Measurements from ENCODE around the gene CFTR.
"Not testable (repeated sequence)": the region's sequence is repeated elsewhere in the genome, so short reads cannot be mapped to it uniquely, and the experiment has no call there.

The CFTR gene

DNA sequence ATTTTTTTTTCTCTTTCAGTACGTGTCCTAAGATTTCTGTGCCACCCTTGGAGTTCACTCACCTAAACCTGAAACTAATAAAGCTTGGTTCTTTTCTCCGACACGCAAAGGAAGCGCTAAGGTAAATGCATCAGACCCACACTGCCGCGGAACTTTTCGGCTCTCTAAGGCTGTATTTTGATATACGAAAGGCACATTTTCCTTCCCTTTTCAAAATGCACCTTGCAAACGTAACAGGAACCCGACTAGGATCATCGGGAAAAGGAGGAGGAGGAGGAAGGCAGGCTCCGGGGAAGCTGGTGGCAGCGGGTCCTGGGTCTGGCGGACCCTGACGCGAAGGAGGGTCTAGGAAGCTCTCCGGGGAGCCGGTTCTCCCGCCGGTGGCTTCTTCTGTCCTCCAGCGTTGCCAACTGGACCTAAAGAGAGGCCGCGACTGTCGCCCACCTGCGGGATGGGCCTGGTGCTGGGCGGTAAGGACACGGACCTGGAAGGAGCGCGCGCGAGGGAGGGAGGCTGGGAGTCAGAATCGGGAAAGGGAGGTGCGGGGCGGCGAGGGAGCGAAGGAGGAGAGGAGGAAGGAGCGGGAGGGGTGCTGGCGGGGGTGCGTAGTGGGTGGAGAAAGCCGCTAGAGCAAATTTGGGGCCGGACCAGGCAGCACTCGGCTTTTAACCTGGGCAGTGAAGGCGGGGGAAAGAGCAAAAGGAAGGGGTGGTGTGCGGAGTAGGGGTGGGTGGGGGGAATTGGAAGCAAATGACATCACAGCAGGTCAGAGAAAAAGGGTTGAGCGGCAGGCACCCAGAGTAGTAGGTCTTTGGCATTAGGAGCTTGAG, at the start of gene CFTR:
TSS of gene CFTR (plus strand) at position 801 of the 830 bp plus-strand sequence. CDS start 70 bp downstream, outside the sequence.
- Histone ChIP-seq H3K9ac (ENCODE audit: low read depth, low read length) (peak within 1 kb of the TSS; percentile 81), H3K36me3 (ENCODE audit: insufficient read depth, low read length) (no peaks in the 10 kb centered on the region), H3K9me3 (ENCODE audit: control insufficient read depth, insufficient read depth, low read length) (no peaks in the 10 kb centered on the region; the same call in 1 of the 2 replicates), H3K4me1 (ENCODE audit: insufficient read depth, low read length) (0 out of 2 replicates have a peak, but pooled peaks cover 5% of the 10 kb centered on the region)

DNA sequence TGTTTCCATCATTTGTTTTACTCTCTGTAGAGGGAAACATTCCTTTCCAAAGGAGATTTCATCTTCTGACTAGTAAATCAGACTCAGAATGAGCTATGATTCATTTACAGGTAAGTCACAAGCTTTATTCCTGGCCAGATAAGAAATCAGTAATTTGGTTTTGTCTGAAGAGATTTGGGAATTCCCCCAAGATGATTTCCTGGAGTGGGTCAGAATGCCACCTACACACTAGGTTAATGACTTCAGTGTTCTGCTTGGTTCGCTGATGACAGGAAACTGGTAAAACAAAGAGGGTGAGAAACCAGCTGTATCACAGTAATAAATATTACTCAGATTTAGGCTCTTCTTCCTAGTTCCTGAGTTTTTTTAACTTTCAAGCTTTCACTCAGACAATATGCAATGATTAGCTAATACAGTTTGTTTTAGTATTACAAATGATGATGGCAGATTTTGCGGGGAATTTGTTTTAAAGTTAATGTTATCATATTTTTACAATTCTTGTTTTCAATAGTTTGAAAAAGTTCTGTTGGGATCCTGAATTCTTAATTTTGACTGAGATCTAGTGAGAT, 44.3 kb upstream of the CFTR start:
- no peak overlapping the region for H3K9ac ChIP-seq (ENCODE audit: low read depth, low read length)
- H3K9me3 ChIP-seq (ENCODE audit: control insufficient read depth, insufficient read depth, low read length): no peaks in the 10 kb centered on the region
- no peaks in the 10 kb centered on the region; the same call in 1 of the 2 replicates for H3K4me1 ChIP-seq (ENCODE audit: insufficient read depth, low read length)
- no peaks in the 10 kb centered on the region for H3K36me3 ChIP-seq (ENCODE audit: insufficient read depth, low read length)

DNA sequence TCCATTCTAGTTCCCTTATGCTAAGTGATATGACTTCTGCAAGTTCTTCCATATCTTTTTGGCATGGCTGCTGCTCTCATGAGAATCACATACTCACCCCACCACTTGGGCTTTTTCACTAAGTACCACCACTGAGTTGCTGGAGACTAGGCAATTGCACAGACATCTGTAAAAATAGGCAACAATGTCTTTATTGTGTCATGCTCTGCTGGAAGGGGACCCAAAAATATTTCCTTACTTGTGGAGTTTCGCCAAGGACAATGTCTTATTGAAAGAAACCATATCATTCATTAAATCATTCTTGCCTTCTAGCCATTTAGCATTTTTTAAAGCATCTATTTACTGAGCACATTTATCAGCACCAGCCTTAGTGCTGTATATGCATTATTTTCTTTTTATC, 35.2 kb upstream of the CFTR start:
- H3K36me3 ChIP-seq (ENCODE audit: insufficient read depth, low read length): no peaks in the 10 kb centered on the region
- H3K4me1 ChIP-seq (ENCODE audit: insufficient read depth, low read length): no peaks in the 10 kb centered on the region
- H3K9me3 ChIP-seq (ENCODE audit: control insufficient read depth, insufficient read depth, low read length): no peaks in the 10 kb centered on the region; the same call in 1 of the 2 replicates
- H3K9ac ChIP-seq (ENCODE audit: low read depth, low read length): no peak overlapping the region

DNA sequence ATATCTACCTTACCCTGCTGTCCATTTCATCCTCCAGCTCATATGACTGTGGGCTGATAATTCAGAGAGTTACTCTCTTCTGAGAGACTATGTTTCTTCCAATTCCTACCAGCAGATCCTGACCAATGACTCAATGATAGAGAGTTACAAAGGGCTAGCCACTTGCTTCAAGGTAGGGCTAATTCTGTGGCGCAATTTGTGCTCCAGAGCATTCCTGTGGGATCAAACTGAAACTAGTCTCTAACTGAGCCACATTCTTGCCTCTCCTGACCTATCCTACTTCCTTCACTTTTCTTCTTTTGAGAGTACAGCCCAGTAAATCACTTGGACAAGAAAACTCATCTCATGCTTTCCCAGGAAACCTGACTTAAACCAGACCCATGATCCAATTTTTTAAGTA, 34.6 kb upstream of the CFTR start:
- Histone ChIP-seq H3K9ac (ENCODE audit: low read depth, low read length) (no peak overlapping the region), H3K36me3 (ENCODE audit: insufficient read depth, low read length) (no peaks in the 10 kb centered on the region), H3K9me3 (ENCODE audit: control insufficient read depth, insufficient read depth, low read length) (no peaks in the 10 kb centered on the region; the same call in 1 of the 2 replicates), H3K4me1 (ENCODE audit: insufficient read depth, low read length) (no peaks in the 10 kb centered on the region)

DNA sequence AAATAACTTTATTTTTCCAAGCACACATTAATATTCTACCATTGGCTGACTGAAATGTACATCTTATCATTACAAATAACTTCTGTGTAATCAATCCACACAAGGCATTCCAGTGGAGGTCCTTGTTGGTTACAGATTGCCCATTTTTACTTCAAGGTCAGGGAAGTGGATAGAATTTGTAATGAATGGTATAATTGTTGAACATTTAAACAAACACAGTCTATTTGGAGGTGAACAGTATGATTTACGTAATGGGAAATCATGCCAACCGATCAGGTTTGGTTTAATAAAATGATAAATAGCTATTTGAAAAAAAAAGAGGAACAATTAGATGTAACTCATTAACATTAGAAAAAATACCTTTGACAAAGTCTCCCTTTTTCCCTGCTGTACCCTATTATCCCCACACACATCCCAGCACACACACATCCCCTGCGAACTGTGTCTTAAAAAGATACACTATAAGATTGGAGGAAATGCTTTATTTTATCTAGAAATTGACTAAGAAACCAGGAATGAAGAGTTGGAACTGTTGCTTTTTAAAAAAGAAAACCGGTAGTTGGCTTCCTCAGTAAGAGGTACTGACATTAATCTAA, 33.5 kb upstream of the CFTR start:
- no peaks in the 10 kb centered on the region for H3K4me1 ChIP-seq (ENCODE audit: insufficient read depth, low read length)
- H3K9me3 ChIP-seq (ENCODE audit: control insufficient read depth, insufficient read depth, low read length): no peaks in the 10 kb centered on the region

DNA sequence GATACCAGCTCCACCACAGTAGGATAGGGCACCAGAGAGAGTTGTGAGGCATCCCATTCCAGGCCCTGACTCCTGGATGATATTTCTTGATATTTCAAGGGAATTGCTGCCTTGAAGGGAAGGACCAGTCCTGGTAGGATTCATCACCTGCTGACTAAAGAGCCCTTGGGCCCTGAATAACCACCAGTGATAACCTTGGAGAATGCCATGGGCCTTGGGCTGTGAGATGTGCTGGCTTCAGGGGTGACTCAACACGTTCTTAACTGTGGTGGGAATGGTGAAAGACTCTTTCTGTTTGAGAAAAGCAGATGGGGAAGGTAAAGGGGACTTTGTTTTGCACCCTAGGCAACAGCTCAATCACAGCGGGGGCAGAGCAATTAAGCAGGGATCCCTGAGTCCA, 31.2 kb upstream of the CFTR start:
- H3K4me1 ChIP-seq (ENCODE audit: insufficient read depth, low read length): no peaks in the 10 kb centered on the region
- H3K9ac ChIP-seq (ENCODE audit: low read depth, low read length): no peak overlapping the region
- H3K9me3 ChIP-seq (ENCODE audit: control insufficient read depth, insufficient read depth, low read length): no peaks in the 10 kb centered on the region
- no peaks in the 10 kb centered on the region for H3K36me3 ChIP-seq (ENCODE audit: insufficient read depth, low read length)

More for the DNA sequence above, 33.5 kb upstream of the CFTR start:
- H3K9ac ChIP-seq (ENCODE audit: low read depth, low read length): no peak overlapping the region
- H3K36me3 ChIP-seq (ENCODE audit: insufficient read depth, low read length): no peaks in the 10 kb centered on the region

DNA sequence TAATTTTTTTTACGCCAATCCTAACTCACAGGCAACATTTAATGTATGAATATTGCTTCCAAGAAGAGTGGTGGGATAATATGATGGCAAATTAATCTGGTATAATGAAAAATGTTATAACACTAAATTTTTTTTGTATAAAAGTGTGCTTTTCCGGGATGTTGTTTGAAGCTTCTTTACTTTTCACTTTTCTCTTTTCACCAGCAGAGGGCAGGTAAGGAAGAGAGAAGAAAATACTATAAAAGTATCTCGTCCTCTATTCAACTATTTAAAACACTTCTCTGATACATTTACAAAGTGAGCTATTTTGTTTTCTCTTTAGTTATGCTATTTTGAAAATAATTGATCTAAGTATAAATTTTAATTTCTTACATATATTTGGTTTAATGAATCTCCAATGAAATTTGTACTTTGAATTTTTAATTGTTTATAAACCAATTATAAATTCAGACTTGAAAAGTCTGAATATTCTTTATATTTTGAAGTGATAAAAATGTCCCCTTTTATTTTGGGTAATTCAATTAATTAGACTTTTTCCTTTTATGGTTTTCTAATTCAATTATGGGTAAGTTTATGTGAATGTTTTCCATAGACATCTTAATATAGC, 20.7 kb upstream of the CFTR start:
- Histone ChIP-seq H3K36me3 (ENCODE audit: insufficient read depth, low read length) (no peaks in the 10 kb centered on the region), H3K4me1 (ENCODE audit: insufficient read depth, low read length) (no peaks in the 10 kb centered on the region), H3K9ac (ENCODE audit: low read depth, low read length) (no peak overlapping the region), H3K9me3 (ENCODE audit: control insufficient read depth, insufficient read depth, low read length) (no peaks in the 10 kb centered on the region)

DNA sequence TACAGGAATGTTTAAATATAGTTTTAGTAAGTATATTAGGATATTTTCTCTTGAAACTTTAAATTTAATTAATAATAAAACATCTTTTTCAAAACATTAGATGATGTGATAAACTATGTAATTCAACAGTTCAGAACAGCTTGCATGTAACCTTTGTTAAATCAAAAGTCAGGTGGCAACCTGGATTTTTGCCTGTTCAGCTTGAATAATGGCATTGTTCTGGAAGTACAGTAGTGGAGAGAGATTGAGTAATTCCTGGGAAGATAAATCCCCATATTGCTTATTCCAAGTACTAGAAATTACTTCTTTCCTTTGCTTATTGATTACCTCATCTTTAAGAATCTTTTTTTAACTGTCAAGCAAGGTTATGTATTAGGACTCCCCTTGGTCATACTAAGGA, 20.1 kb upstream of the CFTR start:
- no peaks in the 10 kb centered on the region for H3K4me1 ChIP-seq (ENCODE audit: insufficient read depth, low read length)
- H3K9me3 ChIP-seq (ENCODE audit: control insufficient read depth, insufficient read depth, low read length): no peaks in the 10 kb centered on the region
- H3K36me3 ChIP-seq (ENCODE audit: insufficient read depth, low read length): no peaks in the 10 kb centered on the region
- H3K9ac ChIP-seq (ENCODE audit: low read depth, low read length): no peak overlapping the region

DNA sequence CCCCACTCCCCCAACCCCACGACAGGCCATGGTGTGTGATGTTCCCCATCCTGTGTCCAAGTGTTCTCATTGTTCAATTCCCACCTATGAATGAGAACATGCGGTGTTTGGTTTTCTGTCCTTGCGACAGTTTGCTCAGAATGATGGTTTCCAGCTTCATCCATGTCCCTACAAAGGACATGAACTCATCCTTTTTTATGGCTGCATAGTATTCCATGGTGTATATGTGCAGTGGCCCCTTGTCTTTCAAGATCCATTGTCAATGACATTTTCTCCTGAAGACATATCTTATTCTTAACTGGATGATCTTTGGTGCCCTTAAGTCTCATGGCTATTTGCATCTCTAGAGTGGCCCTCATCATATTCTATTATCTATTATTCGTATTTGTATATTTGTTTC, 19.0 kb upstream of the CFTR start:
- H3K4me1 ChIP-seq (ENCODE audit: insufficient read depth, low read length); H3K36me3 ChIP-seq (ENCODE audit: insufficient read depth, low read length); H3K9ac ChIP-seq (ENCODE audit: low read depth, low read length); H3K9me3 ChIP-seq (ENCODE audit: control insufficient read depth, insufficient read depth, low read length): not testable (repeated sequence)

DNA sequence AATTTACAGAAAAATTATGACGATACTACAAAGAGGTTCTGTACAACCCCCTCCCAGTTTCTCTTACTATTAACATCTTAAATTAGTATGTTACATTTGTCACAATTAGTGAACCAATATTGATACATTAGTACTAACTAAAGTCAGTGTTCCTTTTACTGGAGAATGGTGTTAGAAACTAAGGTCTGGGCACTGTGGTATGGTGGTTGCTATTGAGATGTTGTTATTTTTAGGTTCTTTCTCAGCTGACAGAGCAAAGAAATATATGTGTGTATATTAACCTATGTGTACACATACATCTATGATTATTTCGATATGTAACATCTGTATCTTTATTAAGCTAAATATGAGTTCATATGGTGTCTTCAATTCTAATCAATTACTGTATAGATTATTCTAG, 11.7 kb upstream of the CFTR start:
- Histone ChIP-seq H3K36me3 (ENCODE audit: insufficient read depth, low read length) (no peaks in the 10 kb centered on the region), H3K4me1 (ENCODE audit: insufficient read depth, low read length) (no peaks in the 10 kb centered on the region), H3K9ac (ENCODE audit: low read depth, low read length) (no peak overlapping the region), H3K9me3 (ENCODE audit: control insufficient read depth, insufficient read depth, low read length) (no peaks in the 10 kb centered on the region)

DNA sequence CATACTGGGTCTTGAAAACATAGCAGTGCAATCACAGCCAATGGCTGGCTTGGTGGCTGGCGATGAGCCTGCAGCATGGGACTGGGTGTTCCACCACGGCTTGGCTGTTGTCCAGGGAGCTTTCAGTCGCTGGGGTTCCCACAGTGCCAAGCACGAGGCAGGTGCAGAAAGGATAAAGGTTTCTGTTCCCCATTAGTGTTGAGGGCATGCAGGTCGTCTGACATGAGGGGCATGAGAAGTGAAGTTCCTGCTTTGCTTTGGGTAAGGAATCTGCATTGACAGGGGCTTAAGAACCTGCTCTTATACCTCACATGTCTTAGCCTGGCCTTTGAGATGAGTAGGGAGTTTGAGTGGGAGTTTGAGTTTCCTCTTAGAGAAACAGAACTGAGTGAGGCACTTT, 9.0 kb upstream of the CFTR start:
- H3K9me3 ChIP-seq (ENCODE audit: control insufficient read depth, insufficient read depth, low read length): no peaks in the 10 kb centered on the region
- no peaks in the 10 kb centered on the region for H3K4me1 ChIP-seq (ENCODE audit: insufficient read depth, low read length)
- no peak overlapping the region for H3K9ac ChIP-seq (ENCODE audit: low read depth, low read length)
- H3K36me3 ChIP-seq (ENCODE audit: insufficient read depth, low read length): no peaks in the 10 kb centered on the region

DNA sequence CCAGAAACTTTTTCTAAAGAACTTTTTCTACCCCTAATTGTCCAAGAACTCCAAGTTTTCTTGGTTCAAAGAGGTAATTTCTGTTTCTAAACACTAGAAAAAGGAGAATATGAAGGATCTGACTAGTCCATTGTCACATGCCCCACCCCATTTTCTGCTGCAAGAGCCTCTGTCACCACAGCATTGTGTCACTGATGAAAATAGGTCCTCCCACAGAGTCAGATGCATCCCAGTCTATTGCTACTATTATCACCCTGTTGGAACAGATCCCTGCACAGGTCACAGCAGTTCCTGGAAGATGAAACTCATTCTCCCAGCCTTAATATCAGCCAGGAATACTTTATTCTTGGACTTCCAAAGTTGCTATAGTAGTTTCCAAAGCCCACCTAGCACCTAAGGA, 7.5 kb upstream of the CFTR start:
- no peak overlapping the region for H3K9ac ChIP-seq (ENCODE audit: low read depth, low read length)
- no peaks in the 10 kb centered on the region for H3K36me3 ChIP-seq (ENCODE audit: insufficient read depth, low read length)
- H3K9me3 ChIP-seq (ENCODE audit: control insufficient read depth, insufficient read depth, low read length): no peaks in the 10 kb centered on the region
- H3K4me1 ChIP-seq (ENCODE audit: insufficient read depth, low read length): no peaks in the 10 kb centered on the region

DNA sequence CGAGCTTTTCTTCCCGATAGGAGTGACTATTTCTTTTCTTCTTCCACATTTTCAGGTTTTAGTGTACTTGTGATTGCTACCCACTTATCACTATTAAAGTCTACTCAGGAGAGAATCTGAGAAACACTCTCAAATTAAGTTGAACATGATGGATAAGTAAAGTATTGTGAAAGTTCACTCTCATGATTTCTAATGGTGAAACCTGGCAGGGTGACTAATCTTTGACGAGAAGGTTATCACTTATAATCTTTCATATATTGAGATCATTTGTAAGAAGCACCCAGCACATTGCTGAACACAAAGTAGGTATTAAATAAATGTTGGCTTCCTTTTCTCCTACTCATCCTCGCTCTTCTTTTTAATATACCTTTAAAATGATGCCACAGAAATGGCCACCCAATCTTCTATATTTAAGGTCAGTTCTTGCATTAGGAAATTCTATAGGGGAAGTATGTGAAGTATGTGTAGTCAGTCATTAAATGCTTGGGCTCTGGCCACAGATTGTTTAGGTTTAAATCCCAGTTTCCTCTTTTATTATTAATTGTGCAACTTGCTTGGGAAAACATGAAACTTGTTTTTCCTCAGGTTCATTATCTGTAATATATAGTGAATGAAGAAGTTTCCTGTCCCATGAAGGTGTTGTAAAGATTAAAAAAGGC, 3.1 kb upstream of the CFTR start:
- Histone ChIP-seq H3K9me3 (ENCODE audit: control insufficient read depth, insufficient read depth, low read length) (no peaks in the 10 kb centered on the region; the same call in 1 of the 2 replicates), H3K36me3 (ENCODE audit: insufficient read depth, low read length) (no peaks in the 10 kb centered on the region), H3K4me1 (ENCODE audit: insufficient read depth, low read length) (0 out of 2 replicates have a peak, but pooled peaks cover 5% of the 10 kb centered on the region), H3K9ac (ENCODE audit: low read depth, low read length) (no peak overlapping the region)

DNA sequence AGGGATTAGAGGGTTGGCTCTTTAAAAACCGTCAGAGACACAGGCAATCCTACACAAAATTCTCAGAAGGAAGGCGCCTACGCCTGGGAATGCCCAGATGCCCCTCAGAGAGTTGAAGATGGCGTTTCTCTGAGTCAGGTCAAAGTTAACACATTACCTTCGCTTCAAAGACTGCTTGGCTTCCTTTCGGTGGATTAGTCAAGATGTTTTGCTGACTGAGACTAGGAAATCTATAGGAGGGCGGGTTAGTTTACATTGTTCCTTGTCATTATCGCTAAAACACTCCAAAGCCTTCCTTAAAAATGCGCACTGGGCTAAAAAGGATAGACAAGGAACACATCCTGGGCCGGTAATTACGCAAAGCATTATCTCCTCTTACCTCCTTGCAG, 995 bp upstream of the CFTR start:
- Histone ChIP-seq H3K36me3 (ENCODE audit: insufficient read depth, low read length) (no peaks in the 10 kb centered on the region), H3K9me3 (ENCODE audit: control insufficient read depth, insufficient read depth, low read length) (no peaks in the 10 kb centered on the region; the same call in 1 of the 2 replicates), H3K4me1 (ENCODE audit: insufficient read depth, low read length) (0 out of 2 replicates have a peak, but pooled peaks cover 5% of the 10 kb centered on the region), H3K9ac (ENCODE audit: low read depth, low read length) (peak overlapping the region; percentile 81)

All from ES-I3 (cell line).